GM18511 (cell line): ENCODE results near the gene EMP3.

Source experiments
- ATAC-seq: cut with Tn5 transposase; IDR thresholded peaks from one replicate; pipeline ENCODE4 v1.9.1; 2021; ENCODE audit warnings: mild to moderate bottlenecking, moderate library complexity; ENCODE audit not compliant: unreplicated experiment

Gene EMP3

DNA sequence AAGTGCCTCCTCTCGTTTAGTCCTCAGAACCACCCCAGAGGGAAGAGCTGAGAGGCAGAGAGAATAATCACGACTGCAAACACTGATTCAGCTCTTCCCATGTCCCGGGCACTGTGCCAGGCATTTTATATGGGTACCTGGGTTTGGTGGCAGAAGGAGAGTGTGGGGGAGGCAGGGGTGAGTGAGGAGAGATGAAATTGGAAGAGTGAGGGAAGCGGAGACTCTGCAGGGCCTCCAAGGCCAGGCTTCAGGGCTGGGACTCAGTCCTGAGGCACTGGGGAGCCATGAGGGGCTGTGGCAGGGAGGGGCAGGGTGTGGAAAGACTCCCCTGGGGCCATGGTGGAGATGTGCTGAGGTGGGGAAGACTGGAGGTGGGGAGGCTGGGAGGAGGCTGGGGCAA, 47.6 kb downstream of the EMP3 start:
- ATAC-seq = no peak

DNA sequence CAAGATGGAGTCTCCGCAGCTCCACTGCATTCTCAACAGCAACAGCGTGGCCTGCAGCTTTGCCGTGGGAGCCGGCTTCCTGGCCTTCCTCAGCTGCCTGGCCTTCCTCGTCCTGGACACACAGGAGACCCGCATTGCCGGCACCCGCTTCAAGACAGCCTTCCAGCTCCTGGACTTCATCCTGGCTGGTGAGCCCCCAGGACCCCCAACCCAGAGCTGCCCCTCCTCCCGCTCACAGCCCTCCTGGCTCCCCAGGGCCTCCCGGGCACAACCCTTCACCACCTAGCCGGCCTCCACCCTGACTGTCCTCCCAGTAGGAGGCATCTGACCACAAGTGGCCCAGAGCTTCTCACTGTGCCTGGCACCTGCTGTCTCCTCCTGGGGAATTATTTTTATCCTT, 48.2 kb downstream of the EMP3 start:
- ATAC-seq = no peak

DNA sequence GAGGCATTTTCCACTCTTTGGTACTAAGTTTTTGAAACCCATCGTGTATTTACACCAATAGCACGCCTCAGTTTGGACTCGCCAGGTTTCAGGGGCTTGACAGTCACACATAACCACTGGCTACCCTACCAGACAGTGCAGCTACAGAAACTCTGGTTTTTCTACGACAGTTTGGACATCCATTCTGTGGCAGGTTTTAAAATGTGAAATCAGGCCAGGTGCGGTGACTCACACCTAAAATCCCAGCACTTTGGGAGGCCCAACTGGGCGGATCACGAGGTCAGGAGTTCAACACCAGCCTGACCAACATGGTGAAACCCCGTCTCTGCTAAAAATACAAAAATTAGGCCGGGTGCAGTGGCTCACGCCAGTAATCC, 52.8 kb downstream of the EMP3 start:
- no peak for ATAC-seq

DNA sequence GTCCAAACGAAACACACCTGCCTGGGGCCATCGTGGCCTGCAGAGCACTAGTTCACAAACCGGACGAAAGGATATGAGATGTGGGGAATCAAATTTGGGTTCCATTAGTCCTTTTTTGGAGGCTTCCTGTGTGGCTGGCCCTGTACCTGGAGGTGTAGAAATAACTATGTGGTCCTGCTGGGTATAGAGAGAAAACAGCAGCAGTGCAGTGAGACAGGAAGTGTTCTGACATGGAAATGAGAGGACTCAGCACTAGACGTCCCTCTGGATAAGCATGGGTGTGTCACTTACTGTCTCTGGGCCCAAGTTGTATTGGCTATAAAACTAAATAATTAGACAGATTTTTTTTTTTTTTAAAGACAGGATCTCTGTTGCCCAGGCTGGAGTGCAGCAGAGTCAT, 53.7 kb downstream of the EMP3 start:
- no peak for ATAC-seq
